GM18909 (cell line): ENCODE data around the gene LYZL4.

Experiments
- ATAC-seq: cut with Tn5 transposase; IDR thresholded peaks from one replicate; pipeline ENCODE4 v1.9.1; 2021; ENCODE audit warnings: mild to moderate bottlenecking; ENCODE audit not compliant: unreplicated experiment, poor library complexity

The LYZL4 gene

DNA sequence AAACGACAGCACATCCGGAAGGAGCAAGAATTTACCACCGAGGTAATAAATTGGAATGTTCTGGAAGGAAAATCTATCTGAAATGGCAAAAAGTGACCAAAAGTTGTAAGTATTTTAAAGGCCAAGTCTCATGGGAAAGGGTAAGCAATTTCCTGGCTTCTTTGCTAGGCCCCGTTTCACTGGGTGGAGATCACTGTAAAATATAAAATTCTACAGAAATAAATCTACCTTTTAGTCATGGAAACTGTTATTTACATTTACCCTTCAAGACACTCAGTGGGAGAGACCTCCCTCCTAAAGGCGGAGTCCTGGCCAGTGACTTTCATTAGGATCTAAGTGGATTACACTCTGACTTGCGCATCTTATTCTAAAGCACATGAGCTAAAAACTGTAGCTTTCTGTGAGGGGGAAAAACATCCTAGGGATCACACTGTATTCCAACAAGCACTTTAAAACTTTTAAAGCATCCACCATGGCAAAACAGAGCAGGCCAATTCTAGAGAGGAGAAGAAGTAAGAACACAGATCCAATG is 28.8 kb downstream of the LYZL4 start:
- ATAC-seq = no peak

DNA sequence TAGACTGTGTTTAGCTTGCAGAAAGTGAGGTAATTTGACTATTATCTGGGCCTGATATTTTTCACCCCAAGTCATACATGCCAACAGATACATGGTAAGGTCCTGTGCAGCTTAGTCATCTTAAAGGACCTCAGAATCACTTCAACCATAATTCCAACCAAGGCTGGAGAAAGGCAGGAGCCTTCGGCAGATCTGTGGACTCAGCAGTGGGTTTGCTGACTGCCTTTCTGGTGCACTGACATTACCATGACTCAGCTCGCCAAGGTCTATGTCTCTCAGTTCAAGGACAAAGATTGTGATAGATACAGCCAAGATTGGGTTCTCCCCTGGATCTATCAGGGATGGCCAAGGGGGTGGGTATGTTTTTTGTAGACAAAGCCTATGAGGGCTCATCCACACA is 32.7 kb downstream of the LYZL4 start:
- no peak for ATAC-seq

DNA sequence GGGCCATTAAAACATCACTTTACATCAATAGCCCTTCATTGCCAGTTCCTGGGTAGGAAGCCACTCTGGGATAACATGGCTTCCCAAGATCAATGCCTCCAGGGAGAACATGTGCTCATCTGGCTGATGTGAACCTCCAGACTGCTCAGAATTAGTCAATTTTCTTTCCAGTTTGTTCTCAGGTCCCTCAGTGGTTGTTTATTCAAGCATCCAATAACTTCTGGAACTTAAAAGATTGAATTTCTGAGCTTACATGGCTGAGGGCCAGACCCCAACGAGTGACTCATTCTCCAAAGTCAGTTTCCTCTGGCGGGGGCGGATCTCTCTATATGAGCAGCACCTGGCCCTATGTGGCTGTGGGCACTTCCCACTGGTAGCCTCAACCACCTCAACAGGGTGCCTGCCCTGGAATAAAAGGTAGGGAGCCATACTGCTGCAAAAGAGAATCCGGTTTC is 34.0 kb downstream of the LYZL4 start:
- no peak for ATAC-seq

DNA sequence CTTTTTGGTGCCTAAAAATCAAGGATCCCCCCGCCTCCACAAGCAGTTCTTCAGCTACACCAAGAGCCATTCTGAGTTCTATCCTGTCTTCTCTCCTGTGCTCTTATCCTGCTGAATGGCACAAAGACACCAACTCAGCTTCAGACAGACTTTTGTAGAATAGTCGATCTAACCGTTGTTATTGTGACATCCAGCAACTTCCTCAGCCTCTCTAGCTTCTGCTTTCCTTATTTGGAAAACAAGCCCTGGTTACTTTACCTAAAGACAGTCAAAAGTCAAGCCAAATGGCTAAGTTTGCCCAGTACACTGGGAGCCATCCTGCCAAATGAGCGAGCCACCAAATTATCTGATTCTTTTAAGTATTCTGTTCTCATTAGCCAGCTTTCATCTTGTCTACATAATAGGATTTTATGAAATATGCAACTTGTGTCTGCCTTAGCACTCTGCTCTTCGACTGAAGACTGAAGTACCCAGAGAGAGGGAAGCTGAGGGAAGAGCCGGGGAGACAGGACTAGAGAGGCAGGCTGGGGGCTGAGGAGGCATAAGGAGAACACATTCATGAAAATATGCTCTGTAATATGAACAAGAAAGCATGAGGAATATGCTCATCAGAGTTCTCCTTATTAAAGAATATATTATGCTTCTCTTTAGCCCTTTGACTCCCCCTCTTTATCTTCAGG is 35.1 kb downstream of the LYZL4 start:
- no peak for ATAC-seq

DNA sequence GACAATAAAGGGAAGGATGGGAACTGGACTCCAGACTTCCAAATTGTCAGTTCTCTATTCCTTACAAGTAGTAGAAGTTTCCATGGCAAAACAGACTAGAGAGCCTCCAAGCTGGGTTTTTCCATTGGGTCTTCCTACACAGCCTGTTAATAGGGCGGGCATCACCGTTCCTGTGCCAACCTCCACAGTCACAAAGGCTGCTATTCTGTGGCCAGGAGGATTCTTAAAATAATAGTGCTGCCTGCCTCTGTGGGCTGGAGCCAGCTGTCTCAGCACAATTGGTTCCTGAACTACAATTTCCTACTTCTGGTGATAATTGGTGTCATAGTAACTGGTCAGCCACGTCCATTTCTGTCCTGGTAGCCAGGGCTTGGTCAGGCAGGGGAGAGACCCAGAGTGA is 38.6 kb downstream of the LYZL4 start:
- ATAC-seq = no peak

DNA sequence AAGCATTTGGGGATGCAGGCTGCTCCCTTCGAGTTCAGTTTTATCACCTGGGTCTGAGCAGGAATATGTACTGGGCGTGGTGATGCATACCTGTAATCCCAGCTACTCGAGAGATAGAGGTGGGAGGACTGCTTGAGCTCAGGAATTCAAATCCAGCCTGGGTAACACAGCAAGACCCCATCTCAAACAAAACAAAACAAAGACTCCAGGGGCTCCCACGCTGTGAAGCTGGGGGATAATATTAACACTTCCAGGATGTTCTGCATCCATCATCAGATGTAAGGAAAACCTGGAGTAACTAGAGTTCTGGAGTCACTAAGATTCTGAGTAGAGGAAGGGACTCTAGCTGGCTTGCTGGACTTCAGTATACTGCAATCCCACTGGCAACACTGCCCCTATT is 40.6 kb downstream of the LYZL4 start:
- ATAC-seq = no peak

- ATAC-seq = no peak
Observed at GRCh38 chr3:42369304-42369703, 41.1 kb downstream of the LYZL4 start.

DNA sequence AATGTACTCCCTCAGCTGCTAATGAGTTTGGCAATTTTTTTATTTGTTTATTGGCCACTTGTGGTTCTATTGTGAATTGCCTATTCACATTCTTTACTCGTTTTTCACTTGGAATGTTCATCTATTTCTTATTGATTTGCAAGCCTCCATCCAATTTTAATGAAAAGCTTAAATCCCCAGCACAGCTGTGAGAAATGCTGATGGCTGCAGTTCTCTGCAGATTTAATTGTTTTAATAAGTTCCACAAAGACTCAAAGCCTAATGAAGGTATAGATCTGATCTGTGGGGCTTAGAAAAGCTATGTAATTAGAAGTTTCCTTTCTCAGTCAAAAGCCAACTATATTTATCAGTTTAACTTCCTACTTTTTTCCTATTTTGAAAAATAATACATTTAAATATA is 41.5 kb downstream of the LYZL4 start:
- no peak for ATAC-seq

DNA sequence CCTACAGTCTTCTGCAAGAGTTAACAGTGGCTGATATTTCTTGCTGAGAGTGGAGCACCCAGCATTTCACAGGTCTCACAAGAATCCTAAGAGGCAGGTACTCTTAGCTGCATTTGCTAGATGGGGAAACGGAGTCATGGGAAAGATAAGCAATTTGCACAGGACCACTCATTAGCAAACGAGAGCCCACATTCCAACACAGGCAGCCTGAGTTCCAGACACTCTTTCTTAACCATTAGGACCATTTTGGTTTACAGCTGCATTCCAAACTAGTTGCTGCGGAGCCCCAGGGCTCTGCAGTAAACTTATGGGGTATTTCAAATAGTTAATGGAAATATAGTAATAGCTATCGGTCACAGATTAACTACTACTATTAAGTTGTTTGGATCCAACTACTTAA is 42.5 kb downstream of the LYZL4 start:
- ATAC-seq = no peak

- ATAC-seq = no peak
Observed at GRCh38 chr3:42366550-42366949, 43.9 kb downstream of the LYZL4 start.

DNA sequence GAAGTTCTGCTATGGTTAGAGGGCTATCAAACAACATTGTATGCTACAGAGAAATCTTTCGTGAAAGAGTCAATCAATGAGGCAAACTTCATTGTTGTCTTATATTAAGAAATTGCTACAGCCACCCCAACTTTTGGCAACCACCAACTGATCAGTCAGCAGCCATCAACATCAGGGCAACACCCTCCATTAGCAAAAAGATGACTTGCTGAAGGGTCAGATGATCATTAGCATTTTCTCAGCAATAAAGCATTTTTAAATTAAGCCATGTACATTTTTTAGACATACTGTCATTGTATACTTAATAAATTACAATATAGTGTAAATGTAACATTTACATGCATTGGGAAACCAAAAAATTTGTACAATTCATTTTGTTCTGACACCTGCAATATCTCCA is 53.1 kb downstream of the LYZL4 start:
- ATAC-seq = no peak

DNA sequence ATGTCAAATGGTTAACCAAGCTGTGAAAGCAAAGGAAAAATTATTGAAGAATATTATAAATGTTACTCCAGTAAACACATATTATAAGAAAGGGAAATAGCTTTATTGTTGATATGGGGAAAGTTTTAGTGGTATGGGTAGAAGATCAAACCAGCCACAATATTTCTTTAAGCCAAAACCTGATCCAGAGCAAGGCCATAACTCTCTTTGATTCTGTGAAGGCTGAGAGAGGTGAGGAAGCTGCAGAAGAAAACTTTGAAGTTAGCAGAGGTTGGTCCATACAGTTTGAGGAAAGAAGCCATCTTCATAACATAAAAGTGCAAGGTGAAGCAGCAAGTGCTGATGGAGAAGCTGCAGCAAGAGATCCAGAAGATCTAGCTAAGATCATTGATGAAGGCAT is 54.8 kb downstream of the LYZL4 start:
- ATAC-seq = no peak

GRCh38 chr3:42353631-42354030 is 56.8 kb downstream of the LYZL4 start:
- ATAC-seq = no peak

DNA sequence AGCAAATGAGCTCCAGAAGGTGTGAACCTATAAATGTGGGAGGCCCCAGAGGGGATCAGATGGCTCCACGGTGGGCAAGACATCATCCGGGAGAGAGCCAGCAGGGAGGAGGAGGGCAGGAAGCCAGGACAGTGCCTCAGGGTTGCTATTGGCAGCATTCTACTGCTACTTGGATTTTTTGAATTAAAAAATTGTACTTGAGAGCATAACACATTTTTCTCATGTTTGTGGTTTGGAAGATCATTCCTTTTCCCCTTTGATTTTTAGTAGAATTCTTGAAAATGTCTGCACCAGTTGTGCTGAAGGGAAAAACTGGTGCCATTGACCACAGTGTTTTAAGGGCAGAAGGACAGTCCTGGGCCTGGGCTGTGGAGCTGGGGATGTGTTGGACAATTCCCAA is 59.2 kb downstream of the LYZL4 start:
- ATAC-seq = no peak

DNA sequence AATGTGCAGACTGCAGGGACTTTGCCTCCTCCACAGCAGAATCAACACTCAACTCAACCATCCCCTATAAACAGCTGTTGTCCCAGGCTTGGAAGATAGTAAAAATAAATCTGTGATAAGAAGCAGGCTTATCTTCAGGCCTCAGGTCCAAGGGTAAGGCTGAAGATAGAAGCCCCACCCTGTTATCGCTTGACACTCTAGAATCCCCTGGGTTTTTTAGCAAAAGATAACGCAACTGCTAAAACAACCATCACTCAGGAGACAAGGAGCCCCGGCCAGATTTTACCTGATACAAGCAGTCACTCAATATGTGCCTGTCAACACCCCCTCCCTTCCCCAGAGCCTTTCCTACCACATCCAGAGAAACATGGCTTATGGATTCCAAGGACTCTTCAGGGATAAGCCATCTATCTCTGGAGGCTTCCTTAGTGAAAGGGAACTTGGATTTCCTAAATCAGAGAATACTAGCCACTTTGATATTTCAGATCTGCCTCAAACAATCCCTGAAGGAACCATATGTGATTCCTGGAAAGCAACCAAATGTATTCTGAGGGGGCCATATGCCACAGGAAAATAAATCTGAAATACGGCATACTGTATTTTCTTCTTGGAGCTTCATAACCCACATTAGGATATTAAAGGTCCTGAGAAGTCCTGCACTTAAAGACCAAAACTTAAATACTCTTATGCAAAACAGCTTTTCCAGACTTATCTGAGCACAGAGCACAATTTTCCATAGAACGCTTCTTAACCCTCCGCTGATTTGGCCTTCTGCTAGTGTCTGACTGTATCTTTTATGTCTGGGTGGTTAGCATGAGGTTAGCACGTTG is 60.4 kb downstream of the LYZL4 start:
- ATAC-seq = no peak

- ATAC-seq = no peak
Observed at GRCh38 chr3:42347928-42348327, 62.5 kb downstream of the LYZL4 start.
